Adipocyte (in vitro differentiated cells): ENCODE measurements around the gene MEAK7.

Source experiments
- DNase-seq: peaks from one replicate; pipeline ENCODE4 v3.0.0-alpha.2; 2015; ENCODE audit warnings: low read depth
- H3K27me3 ChIP-seq: replicated peaks from 2 replicates; pipeline ENCODE4 v1.7.0; 2013; ENCODE audit warnings: mild to moderate bottlenecking, low read length, moderate library complexity; ENCODE audit not compliant: control insufficient read depth, insufficient read depth
- H3K36me3 ChIP-seq: 2 replicates; pipeline ENCODE4 v1.7.0; 2013; ENCODE audit warnings: low read length, mild to moderate bottlenecking, moderate library complexity; ENCODE audit not compliant: control insufficient read depth, insufficient read depth, severe bottlenecking
- H3K4me1 ChIP-seq: 2 replicates; pipeline ENCODE4 v1.7.0; 2013; ENCODE audit warnings: mild to moderate bottlenecking, low read length, moderate library complexity; ENCODE audit not compliant: control insufficient read depth, insufficient read depth
- H3K4me3 ChIP-seq: 2 replicates; pipeline ENCODE4 v1.7.0; 2013; ENCODE audit warnings: mild to moderate bottlenecking, low read length, moderate library complexity
- H3K9ac ChIP-seq: 2 replicates; pipeline ENCODE4 v1.7.0; 2013; ENCODE audit warnings: mild to moderate bottlenecking, low read length, moderate library complexity
- H3K9me3 ChIP-seq: 2 replicates; pipeline ENCODE4 v1.7.0; 2013; ENCODE audit warnings: mild to moderate bottlenecking, low read length, moderate library complexity; ENCODE audit not compliant: control insufficient read depth

The MEAK7 gene

DNA sequence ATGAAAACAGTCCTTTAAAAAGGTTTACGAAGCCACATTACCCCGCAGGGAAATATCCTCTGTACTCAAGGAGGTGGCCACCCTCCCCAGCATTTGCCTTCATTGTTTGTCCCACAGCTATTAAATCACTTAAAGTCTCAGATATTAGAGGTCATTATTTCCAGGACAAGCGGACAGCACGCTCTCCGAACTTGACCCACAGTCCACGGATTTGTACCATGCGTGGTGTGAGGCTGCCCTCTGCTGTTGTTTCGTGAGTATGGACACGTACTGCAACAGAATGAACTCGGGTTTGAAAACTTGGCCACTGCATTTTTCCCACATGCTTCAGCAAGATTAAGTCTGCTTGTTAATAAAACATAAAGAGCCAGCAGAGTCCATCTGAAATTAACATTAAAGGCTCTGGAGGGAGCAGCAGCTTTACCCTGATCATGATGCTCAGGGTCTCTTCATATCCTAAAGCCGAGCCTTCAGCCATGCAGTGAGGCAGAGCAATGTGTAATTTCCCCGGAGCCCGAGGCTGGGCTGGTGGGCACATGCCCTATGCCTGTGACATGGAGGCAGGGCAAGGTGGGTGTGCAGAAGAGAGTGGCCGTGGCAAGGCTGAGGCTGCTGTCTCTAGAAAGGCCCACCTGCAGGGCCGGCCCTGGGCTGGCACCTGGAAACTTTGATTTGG, 19.7 kb downstream of the MEAK7 start:
- H3K9me3 ChIP-seq, result no peaks in the 10 kb centered on the region
- H3K9ac ChIP-seq, result no peak overlapping the region
- H3K4me1 ChIP-seq, result no peaks in the 10 kb centered on the region
- H3K27me3 ChIP-seq, result no peaks in the 10 kb centered on the region
- H3K4me3 ChIP-seq, result no peak overlapping the region
- H3K36me3 ChIP-seq, result peaks cover 71% of the 10 kb centered on the region
- peak; percentile 77 for DNase-seq

- Histone ChIP-seq H3K9me3 (no peaks in the 10 kb centered on the region), H3K27me3 (no peaks in the 10 kb centered on the region), H3K36me3 (peaks cover 64% of the 10 kb centered on the region), H3K4me3 (no peak overlapping the region), H3K9ac (no peak overlapping the region), H3K4me1 (no peaks in the 10 kb centered on the region)
- no peak for DNase-seq
Measured at GRCh38 chr16:84483882-84484565, 20.4 kb downstream of the MEAK7 start.

GRCh38 chr16:84482951-84483881, 21.2 kb downstream of the MEAK7 start:
- no peak for DNase-seq
- H3K4me3 ChIP-seq, result no peak overlapping the region
- H3K27me3 ChIP-seq, result no peaks in the 10 kb centered on the region
- H3K36me3 ChIP-seq, result peaks cover 56% of the 10 kb centered on the region
- H3K9ac ChIP-seq, result no peak overlapping the region
- H3K9me3 ChIP-seq, result no peaks in the 10 kb centered on the region
- H3K4me1 ChIP-seq, result peaks cover 4% of the 10 kb centered on the region

DNA sequence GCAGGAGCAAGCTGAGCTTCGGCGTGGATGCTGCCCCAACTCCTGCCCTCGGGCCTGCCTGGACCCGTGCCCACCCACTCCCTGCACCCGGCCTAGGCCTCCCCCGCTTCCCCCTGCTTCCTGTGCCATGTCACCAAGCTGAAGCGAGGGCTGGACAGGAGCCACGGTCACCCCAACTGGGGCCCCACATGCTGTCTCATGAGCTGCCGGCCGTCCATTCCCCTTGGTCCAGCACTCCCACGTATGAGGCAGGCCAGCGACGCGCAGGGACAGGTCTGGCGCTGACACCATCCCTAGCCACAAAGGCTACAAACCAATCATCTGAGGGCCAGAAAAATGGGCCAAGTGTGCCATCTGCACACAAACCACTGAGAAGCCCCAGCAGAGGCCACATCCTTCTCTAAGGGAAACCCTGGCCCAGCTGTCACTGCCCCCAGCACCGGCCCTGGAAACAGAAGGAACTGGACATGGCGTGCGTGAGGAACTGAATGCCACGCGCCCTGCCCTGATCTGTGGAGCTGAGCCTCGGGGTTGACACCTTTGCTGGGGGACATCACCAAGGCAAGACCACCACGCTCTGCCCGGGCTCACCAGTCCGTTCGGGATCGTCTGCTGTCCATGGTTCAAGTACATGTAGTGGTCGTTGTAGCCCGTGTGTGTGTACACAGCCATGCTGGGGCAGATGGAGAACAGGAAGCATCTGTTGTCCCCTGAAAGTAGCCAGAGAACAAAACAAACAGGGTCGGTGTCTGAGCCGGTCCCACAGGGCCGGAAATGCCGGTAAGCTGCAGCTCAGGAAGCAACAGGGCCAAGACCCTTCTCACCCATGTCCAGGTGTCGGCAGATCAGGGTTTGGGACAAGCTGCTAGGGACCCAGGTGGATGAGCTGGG, 22.2 kb downstream of the MEAK7 start:
- H3K27me3 ChIP-seq, result no peaks in the 10 kb centered on the region
- H3K9ac ChIP-seq, result no peak overlapping the region
- peaks cover 50% of the 10 kb centered on the region for H3K36me3 ChIP-seq
- DNase-seq, result no peak
- H3K4me3 ChIP-seq, result no peak overlapping the region
- peaks cover 9% of the 10 kb centered on the region for H3K4me1 ChIP-seq
- no peaks in the 10 kb centered on the region for H3K9me3 ChIP-seq

- peaks cover 39% of the 10 kb centered on the region for H3K36me3 ChIP-seq
- no peaks in the 10 kb centered on the region for H3K27me3 ChIP-seq
- DNase-seq, result no peak
Measured at GRCh38 chr16:84481051-84481735, 23.3 kb downstream of the MEAK7 start.

DNA sequence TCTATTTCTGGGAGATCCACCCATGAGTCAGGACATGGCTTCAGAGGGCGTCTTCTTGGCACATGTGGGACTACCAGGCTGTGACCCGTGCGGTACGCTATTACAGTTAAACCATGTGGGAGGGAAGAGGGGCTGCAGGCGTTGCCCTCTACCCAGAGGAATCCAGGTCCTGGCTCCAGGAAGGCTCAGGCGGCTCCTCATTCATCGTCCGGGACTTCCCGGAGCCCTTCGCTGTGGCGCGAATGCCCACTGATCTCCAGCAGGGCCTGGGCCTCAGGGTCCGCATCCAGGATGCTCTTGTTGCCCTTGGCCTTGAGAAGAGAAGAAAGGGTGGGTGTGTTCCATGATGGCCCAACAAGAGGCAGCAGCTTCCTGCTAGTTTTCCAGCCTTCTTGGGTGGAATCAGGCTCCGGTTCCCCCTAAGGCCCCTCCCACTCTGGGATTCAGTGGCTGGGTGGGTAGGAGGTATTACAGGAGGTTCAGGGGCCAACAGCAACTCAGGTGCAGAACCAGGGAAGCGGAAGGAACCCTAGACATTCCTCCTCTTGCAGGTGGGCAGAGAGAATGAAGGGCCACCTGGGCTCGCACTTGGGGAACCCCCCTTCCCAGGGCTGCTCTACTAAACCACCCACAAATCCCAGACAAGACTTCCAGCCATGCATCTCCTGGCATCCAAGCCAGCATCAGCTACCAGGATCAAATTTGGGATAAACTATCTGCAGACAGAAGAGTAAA, 24.6 kb downstream of the MEAK7 start:
- Histone ChIP-seq H3K9ac (no peak overlapping the region), H3K36me3 (peaks cover 31% of the 10 kb centered on the region), H3K27me3 (no peaks in the 10 kb centered on the region), H3K9me3 (no peaks in the 10 kb centered on the region), H3K4me3 (no peak overlapping the region), H3K4me1 (peaks cover 9% of the 10 kb centered on the region)
- no peak for DNase-seq

More at GRCh38 chr16:84481051-84481735, 23.3 kb downstream of the MEAK7 start:
- no peak overlapping the region for H3K4me3 ChIP-seq
- no peak overlapping the region for H3K9ac ChIP-seq
- H3K4me1 ChIP-seq, result peaks cover 9% of the 10 kb centered on the region
- H3K9me3 ChIP-seq, result no peaks in the 10 kb centered on the region

- Histone ChIP-seq H3K4me1 (peaks cover 9% of the 10 kb centered on the region), H3K36me3 (peaks cover 25% of the 10 kb centered on the region), H3K9me3 (no peaks in the 10 kb centered on the region), H3K27me3 (no peaks in the 10 kb centered on the region), H3K9ac (no peak overlapping the region), H3K4me3 (no peak overlapping the region)
- peak; percentile 35 for DNase-seq
Measured at GRCh38 chr16:84478172-84478947, 26.1 kb downstream of the MEAK7 start.

GRCh38 chr16:84477661-84478060, 26.8 kb downstream of the MEAK7 start:
- H3K4me1 ChIP-seq, result peaks cover 9% of the 10 kb centered on the region
- no peaks in the 10 kb centered on the region for H3K27me3 ChIP-seq
- DNase-seq, result no peak
- no peaks in the 10 kb centered on the region for H3K9me3 ChIP-seq
- H3K4me3 ChIP-seq, result no peak overlapping the region
- H3K36me3 ChIP-seq, result peaks cover 20% of the 10 kb centered on the region
- no peak overlapping the region for H3K9ac ChIP-seq

DNA sequence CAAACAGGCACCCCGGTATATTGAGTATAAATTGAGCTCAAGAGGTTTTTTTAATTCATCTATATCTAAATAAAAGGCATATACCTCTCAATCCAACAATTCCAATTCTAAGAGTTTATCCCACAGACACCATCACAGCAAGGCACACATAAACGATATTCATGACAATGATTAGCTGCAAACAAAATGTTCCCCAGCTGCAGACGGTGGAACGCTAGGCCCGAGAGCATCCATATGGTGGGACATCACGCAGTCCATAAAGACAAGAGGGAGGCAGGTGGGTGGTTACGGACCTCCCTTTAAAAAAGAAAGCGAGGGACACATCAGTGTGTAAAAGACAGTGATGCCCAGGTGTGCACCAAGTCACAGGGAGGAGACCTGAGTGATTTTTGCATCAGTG, 28.1 kb downstream of the MEAK7 start:
- Histone ChIP-seq H3K9me3 (no peaks in the 10 kb centered on the region), H3K9ac (no peak overlapping the region), H3K36me3 (peaks cover 13% of the 10 kb centered on the region), H3K27me3 (no peaks in the 10 kb centered on the region), H3K4me3 (no peak overlapping the region), H3K4me1 (peaks cover 9% of the 10 kb centered on the region)
- no peak for DNase-seq
